GM12878 (cell line): ENCODE measurements around the gene DDR2. TPM values are rescaled to one million over a fixed set of nuclear protein-coding genes. Genes with fewer than 3 reads are reported as not detected.

Source experiments
- ATAC-seq: fragments of 200-7000 bp; cut with Tn5 transposase; 3 replicates; pipeline ENCODE4 v1.9.1; 2020; ENCODE audit warnings: mild to moderate bottlenecking, moderate library complexity
- BruUV-seq: library from RNA; stranded (reverse); fragments of 400-500 nt; replicated peaks from 2 replicates; lab custom pipeline; 2021; lab: Mats Ljungman, UMichigan
- CTCF ChIA-PET: fragments of 300-600 bp; sonication (Branson Sonifier 250); formaldehyde crosslinking; extraction: SDS; loops from one replicate; lab custom pipeline; 2021; ENCODE audit warnings: inconsistent platforms; lab: Yijun Ruan, JAX
- POLR2A ChIA-PET: fragments of 350-600 bp; formaldehyde crosslinking; extraction: SDS; loops from one replicate; lab custom pipeline; 2021; ENCODE audit warnings: inconsistent platforms; lab: Charles Lee
- RAD21 ChIA-PET: fragments of 300-600 bp; sonication (Branson Sonifier 250); formaldehyde crosslinking; loops from one replicate; lab custom pipeline; 2023; ENCODE audit warnings: antibody characterized with exemption; ENCODE audit not compliant: unreplicated experiment; lab: Charles Lee
- SMC1A ChIA-PET: fragments of 300-600 bp; sonication (Branson Sonifier 250); formaldehyde crosslinking; loops from one replicate; lab custom pipeline; 2023; ENCODE audit not compliant: unreplicated experiment, uncharacterized antibody; lab: Charles Lee
- DNase-seq: peaks from one replicate; pipeline ENCODE4 v3.0.0-alpha.2; 2011; ENCODE audit warnings: low read depth, low spot score
- FAIRE-seq: peaks from 3 replicates; lab custom pipeline; 2011; peaks lifted over from hg19 to GRCh38; lab: Jason Lieb, UNC
- H2AFZ ChIP-seq: 2 replicates; pipeline ENCODE4 v1.6.0; 2011; ENCODE audit warnings: low read depth, low read length, control low read depth; ENCODE audit not compliant: control insufficient read depth
- H3K27ac ChIP-seq: 2 replicates; pipeline ENCODE4 v1.5.1; 2011; ENCODE audit warnings: control low read depth; ENCODE audit not compliant: control insufficient read depth, insufficient read depth
- H3K27me3 ChIP-seq, 2 experiments: replicated peaks in 1 of 2; 2 replicates each; pipeline versions ENCODE4 v1.6.0 to v1.6.1; 2011; ENCODE audit warnings: low read length in 1 of 2; ENCODE audit not compliant: control insufficient read depth in 2 of 2, insufficient read depth in 2 of 2
- H3K36me3 ChIP-seq, 2 experiments: 2 replicates each; pipeline ENCODE4 v1.5.1; 2011; ENCODE audit warnings: low read length in 1 of 2; ENCODE audit not compliant: control insufficient read depth in 2 of 2, insufficient read depth in 2 of 2
- H3K4me1 ChIP-seq: 2 replicates; pipeline ENCODE4 v1.6.1; 2011; ENCODE audit warnings: mild to moderate bottlenecking, low read length, moderate library complexity, mixed read lengths; ENCODE audit not compliant: control insufficient read depth, insufficient read depth
- H3K4me2 ChIP-seq: 2 replicates; pipeline ENCODE4 v1.6.0; 2011; ENCODE audit warnings: control low read depth; ENCODE audit not compliant: control insufficient read depth, insufficient read depth
- H3K4me3 ChIP-seq: fragments of 200-600 bp; sonication (generic); 2 replicates; pipeline ENCODE4 v1.5.1; 2016
- H3K79me2 ChIP-seq: 2 replicates; pipeline ENCODE4 v1.6.0; 2011; ENCODE audit warnings: low read length; ENCODE audit not compliant: control insufficient read depth, insufficient read depth
- H3K9ac ChIP-seq: 2 replicates; pipeline ENCODE4 v1.8.0; 2011; ENCODE audit warnings: low read length, control low read depth, mixed read lengths; ENCODE audit not compliant: control insufficient read depth, insufficient read depth
- H3K9me3 ChIP-seq: replicated peaks from 3 replicates; pipeline ENCODE4 v1.5.1; 2011; ENCODE audit warnings: mild to moderate bottlenecking, low read length; ENCODE audit not compliant: control insufficient read depth, insufficient read depth
- H4K20me1 ChIP-seq: 2 replicates; pipeline ENCODE4 v1.6.0; 2011; ENCODE audit not compliant: control insufficient read depth, insufficient read depth
- CHD2 ChIP-seq: IDR thresholded peaks from 2 replicates; pipeline ENCODE4 v1.6.1; 2011; ENCODE audit warnings: low read depth, low read length, improper control_type of control experiment, borderline replicate concordance
- EED ChIP-seq: sonication (generic); IDR thresholded peaks from 2 replicates; pipeline ENCODE4 v1.6.1; 2016; ENCODE audit warnings: antibody characterized with exemption, low read depth
- KAT2A ChIP-seq: conservative IDR thresholded peaks from 2 replicates; pipeline ENCODE4 v1.6.1; 2011; ENCODE audit warnings: low read depth, low read length; ENCODE audit not compliant: control insufficient read depth
- PAX8 ChIP-seq: fragments of 450-650 bp; IDR thresholded peaks from 2 replicates; pipeline ENCODE4 v1.6.1; 2017; ENCODE audit warnings: mild to moderate bottlenecking, moderate library complexity
- RELA ChIP-seq: fragments of 450-650 bp; IDR thresholded peaks from 2 replicates; pipeline ENCODE4 v1.8.0; 2014; ENCODE audit warnings: borderline replicate concordance; ENCODE audit not compliant: partially characterized antibody
- SMAD5 ChIP-seq: IDR thresholded peaks from 2 replicates; pipeline ENCODE4 v1.6.1; 2016; ENCODE audit warnings: antibody characterized with exemption, low read depth
- STAT1 ChIP-seq: fragments of 450-650 bp; conservative IDR thresholded peaks from 2 replicates; pipeline ENCODE4 v1.6.1; 2014; ENCODE audit warnings: antibody characterized with exemption, mild to moderate bottlenecking
- SUPT20H ChIP-seq: IDR thresholded peaks from 2 replicates; pipeline ENCODE4 v1.6.1; 2011; ENCODE audit warnings: low read depth, mild to moderate bottlenecking, low read length, moderate library complexity, borderline replicate concordance; ENCODE audit not compliant: control insufficient read depth
- TCF3 ChIP-seq: IDR thresholded peaks from 2 replicates; pipeline ENCODE4 v1.6.1; 2012; ENCODE audit warnings: low read depth, mild to moderate bottlenecking, low read length, borderline replicate concordance; ENCODE audit not compliant: insufficient read depth
- ZNF274 ChIP-seq: IDR thresholded peaks from one replicate; pipeline ENCODE4 v1.8.0; 2011; ENCODE audit not compliant: insufficient read length, insufficient read depth
- WGBS: methylation state at CpG from one replicate; pipeline ENCODE4 v1.1.6; 2016; ENCODE audit warnings: low lambda C conversion rate; ENCODE audit not compliant: insufficient replicate concordance, insufficient coverage; ENCODE audit errors: missing lambda C conversion rate; 5-methylcytosine and 5-hydroxymethylcytosine counted together
- in situ Hi-C: fragments of 300-500 bp; cut with MboI; formaldehyde crosslinking; loops from 9 replicates; pipeline ENCODE4 v1.14.3; 2018; ENCODE audit warnings: mixed read lengths
- intact Hi-C: fragments of 100-400 bp; cut with micrococcal nuclease; formaldehyde crosslinking; loops from one replicate; pipeline ENCODE4 v1.14.2; 2022; ENCODE audit not compliant: unreplicated experiment
- polyA plus RNA-seq, 11 experiments: library from polyadenylated mRNA; depleted of rRNA in 4 of 11; unstranded in 6 of 11; stranded (reverse) in 5 of 11; fragments of >200 nt; fragmentation: Nextera tagmentation in 4 of 11; fragmentation: Illumina TruSeq in 1 of 11; extraction: Ambion mirVana in 4 of 11; extraction: Trizol in 1 of 11; gene quantifications; 1 replicate in 1 of 11; 2 replicates in 10 of 11; pipeline versions ENCODE4 v1.2.1 to v1.2.3, GENCODE V29; 2011 to 2016; ENCODE audit warnings: inconsistent platforms in 2 of 11, missing spikeins in 2 of 11, low read depth in 1 of 11
- total RNA-seq, 4 experiments: library from RNA; depleted of rRNA in 3 of 4; stranded (reverse); fragments of >200 nt in 3 of 4; fragmentation: Illumina TruSeq in 1 of 4; extraction: Trizol in 1 of 4; gene quantifications; 2 replicates each; pipeline versions ENCODE4 v1.2.1 to v1.2.3, GENCODE V29; 2013 to 2021
- TF ChIP-seq, protein P1 (sequence below): IDR thresholded peaks from 2 replicates; pipeline ENCODE4 v1.6.1; 2012; ENCODE audit warnings: improper control_type of control experiment, low read depth, low read length; ENCODE audit not compliant: insufficient replicate concordance

DDR2 gene
- total and polyA plus RNA-seq, 10 of the 15 experiments (the other 5 are each of a cell fraction or from before 2014, with no cell fraction given): 1.9 to 8.8 (median 5.5) TPM

DNA sequence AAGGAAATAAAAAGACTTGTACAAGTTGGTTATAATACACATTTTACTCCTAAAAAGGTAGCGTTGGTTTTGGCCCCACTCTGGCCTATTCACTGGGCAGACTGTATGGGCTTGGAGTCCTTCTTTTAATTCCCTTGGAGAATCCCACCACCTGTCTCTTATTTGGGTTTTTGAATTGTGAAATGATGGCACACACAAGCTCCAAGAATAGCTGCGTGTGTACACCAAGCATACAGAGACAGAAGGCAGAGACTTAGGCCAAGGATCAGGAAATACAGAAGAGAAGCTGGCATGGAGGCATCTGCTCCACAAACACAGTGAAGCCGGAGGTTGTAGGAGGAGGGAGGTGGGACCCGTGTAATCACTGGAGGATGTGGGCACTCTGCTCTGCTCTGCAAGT lies 29.1 kb downstream of the DDR2 start:
- CTCF ChIA-PET: interaction anchor here (1.2 to 3.0 kb wide), 4 partner anchors 9 to 139 kb away, joined by 3 to 15 read pairs (median 4); partner anchors contain the start of gene DDR2
- no peak overlapping the region for H3K4me2 ChIP-seq
- DNase-seq: no peak
- H3K36me3 ChIP-seq: peaks cover 0 to 1% of the 10 kb centered on the region in 2 experiments; a peak in 1 of 4 replicates
- H3K27ac ChIP-seq: no peak overlapping the region
- SMC1A ChIA-PET: interaction anchor here (0.9 to 3.2 kb wide), 10 partner anchors 10 to 54 kb away, joined by 3 to 27 read pairs (median 4); partner anchors contain the start of gene DDR2
- no peak for FAIRE-seq
- in situ Hi-C loops (no loop called here), intact Hi-C loops (no loop called here)
- H3K27me3 ChIP-seq: no peaks in the 10 kb centered on the region
- no peaks in the 10 kb centered on the region for H4K20me1 ChIP-seq
- BruUV-seq: no TSS peak
- ATAC-seq: no peak
- H3K9ac ChIP-seq: no peak overlapping the region
- TF ChIP-seq SUPT20H (no peak), SMAD5 (no peak), KAT2A (no peak), RELA (no peak), CHD2 (no peak), STAT1 (no peak), ZNF274 (no peak), EED (no peak), PAX8 (no peak), TCF3 (no peak)
- TF ChIP-seq, protein P1, sequence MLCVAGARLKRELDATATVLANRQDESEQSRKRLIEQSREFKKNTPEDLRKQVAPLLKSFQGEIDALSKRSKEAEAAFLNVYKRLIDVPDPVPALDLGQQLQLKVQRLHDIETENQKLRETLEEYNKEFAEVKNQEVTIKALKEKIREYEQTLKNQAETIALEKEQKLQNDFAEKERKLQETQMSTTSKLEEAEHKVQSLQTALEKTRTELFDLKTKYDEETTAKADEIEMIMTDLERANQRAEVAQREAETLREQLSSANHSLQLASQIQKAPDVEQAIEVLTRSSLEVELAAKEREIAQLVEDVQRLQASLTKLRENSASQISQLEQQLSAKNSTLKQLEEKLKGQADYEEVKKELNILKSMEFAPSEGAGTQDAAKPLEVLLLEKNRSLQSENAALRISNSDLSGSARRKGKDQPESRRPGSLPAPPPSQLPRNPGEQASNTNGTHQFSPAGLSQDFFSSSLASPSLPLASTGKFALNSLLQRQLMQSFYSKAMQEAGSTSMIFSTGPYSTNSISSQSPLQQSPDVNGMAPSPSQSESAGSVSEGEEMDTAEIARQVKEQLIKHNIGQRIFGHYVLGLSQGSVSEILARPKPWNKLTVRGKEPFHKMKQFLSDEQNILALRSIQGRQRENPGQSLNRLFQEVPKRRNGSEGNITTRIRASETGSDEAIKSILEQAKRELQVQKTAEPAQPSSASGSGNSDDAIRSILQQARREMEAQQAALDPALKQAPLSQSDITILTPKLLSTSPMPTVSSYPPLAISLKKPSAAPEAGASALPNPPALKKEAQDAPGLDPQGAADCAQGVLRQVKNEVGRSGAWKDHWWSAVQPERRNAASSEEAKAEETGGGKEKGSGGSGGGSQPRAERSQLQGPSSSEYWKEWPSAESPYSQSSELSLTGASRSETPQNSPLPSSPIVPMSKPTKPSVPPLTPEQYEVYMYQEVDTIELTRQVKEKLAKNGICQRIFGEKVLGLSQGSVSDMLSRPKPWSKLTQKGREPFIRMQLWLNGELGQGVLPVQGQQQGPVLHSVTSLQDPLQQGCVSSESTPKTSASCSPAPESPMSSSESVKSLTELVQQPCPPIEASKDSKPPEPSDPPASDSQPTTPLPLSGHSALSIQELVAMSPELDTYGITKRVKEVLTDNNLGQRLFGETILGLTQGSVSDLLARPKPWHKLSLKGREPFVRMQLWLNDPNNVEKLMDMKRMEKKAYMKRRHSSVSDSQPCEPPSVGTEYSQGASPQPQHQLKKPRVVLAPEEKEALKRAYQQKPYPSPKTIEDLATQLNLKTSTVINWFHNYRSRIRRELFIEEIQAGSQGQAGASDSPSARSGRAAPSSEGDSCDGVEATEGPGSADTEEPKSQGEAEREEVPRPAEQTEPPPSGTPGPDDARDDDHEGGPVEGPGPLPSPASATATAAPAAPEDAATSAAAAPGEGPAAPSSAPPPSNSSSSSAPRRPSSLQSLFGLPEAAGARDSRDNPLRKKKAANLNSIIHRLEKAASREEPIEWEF: no peak
- POLR2A ChIA-PET: no interaction called here
- H3K4me3 ChIP-seq: no peak overlapping the region
- WGBS: 53% methylated on average over 4 of the region's 4 CpGs
- no peaks in the 10 kb centered on the region for H3K9me3 ChIP-seq
- peaks cover 6% of the 10 kb centered on the region for H3K4me1 ChIP-seq
- no peak overlapping the region for H2AFZ ChIP-seq
- RAD21 ChIA-PET: interaction anchor here (0.7 to 3.2 kb wide), 3 partner anchors 11 to 30 kb away, joined by 3 to 34 read pairs (median 3); partner anchors contain the start of gene DDR2
- no peaks in the 10 kb centered on the region for H3K79me2 ChIP-seq
